Dedifferentiated amniotic fluid mesenchymal stem cell (primary cell): ENCODE results near the gene PHLDB2.

ENCODE experiments used
- DNase-seq: peaks from one replicate; pipeline ENCODE4 v3.0.0-alpha.2; 2016; ENCODE audit errors: extremely low spot score

PHLDB2 gene

GRCh38 chr3:111882799-111883198 is 23.7 kb downstream of the PHLDB2 start:
- no peak for DNase-seq

DNA sequence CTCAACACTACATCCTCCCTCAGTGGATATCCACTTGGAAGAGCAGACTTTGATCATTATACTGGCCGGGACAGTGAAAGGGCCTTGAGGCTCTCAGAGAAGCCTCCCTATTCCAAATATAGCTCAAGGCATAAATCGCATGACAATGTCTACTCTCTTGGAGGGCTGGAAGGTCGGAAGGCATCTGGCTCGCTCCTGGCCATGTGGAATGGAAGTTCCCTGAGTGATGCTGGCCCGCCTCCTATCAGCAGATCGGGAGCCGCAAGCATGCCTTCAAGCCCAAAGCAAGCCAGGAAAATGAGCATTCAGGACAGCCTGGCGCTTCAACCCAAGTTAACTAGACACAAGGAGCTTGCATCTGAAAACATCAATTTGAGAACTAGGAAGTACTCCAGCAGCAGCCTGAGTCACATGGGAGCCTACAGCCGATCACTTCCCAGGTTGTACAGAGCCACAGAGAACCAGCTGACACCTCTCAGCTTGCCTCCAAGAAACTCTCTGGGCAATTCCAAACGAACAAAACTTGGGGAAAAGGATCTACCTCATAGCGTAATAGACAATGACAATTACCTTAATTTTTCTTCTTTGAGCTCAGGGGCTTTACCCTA is 25.4 kb downstream of the PHLDB2 start:
- no peak for DNase-seq

- DNase-seq: no peak
These were observed 26.5 kb downstream of the PHLDB2 start for GRCh38 chr3:111885578-111885977.

DNA sequence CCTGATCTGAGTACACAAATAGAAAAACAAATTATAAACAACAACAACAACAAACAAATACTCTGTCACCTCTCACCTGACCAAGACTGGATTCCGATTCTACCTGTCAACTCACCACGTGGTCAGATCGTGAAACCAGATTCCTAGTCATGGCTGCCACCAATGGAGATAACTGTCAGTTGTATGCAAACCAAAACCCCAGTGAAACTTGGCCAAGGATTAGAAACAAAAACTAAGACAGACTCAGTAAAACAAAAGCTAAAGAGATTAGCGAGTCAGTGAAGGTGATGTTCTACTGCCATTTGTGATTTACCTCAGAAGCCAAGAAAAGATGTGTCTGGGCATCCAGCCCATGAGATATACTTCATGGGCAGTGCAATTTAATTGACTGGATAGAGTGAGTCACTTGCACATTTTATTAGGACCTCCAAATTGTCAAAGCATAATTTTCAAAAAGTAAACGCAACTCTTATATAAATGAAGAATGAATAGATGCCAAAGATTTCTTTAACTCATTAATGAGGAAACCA is 31.1 kb downstream of the PHLDB2 start:
- no peak for DNase-seq

GRCh38 chr3:111892070-111892469 is 33.0 kb downstream of the PHLDB2 start:
- no peak for DNase-seq

DNA sequence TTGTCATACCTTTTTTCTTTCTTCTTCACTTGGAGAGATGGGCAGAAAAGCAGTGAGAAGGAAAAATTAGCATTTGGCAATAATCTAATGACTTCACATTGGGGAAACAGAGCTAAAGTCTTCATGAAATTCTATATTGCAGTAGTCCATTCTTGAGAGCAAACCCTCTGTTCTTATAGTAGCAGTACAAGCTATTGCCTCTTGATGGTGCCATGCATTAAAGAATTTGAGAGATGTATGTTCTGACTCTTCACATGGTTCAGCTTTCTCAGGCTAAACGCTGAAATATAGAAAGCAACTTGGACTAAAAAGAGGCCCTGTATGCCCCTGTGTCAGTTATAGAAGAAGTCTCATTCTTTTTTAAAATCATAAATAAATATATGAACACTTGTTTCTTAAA is 36.0 kb downstream of the PHLDB2 start:
- DNase-seq: no peak

- DNase-seq: no peak
These were observed 40.9 kb downstream of the PHLDB2 start for GRCh38 chr3:111899966-111900365.

- DNase-seq: no peak
These were observed 42.6 kb downstream of the PHLDB2 start for GRCh38 chr3:111901637-111902036.

GRCh38 chr3:111902534-111902933 is 43.5 kb downstream of the PHLDB2 start:
- DNase-seq: no peak

GRCh38 chr3:111903067-111903511 is 44.0 kb downstream of the PHLDB2 start:
- peak; percentile 25 for DNase-seq

GRCh38 chr3:111904376-111905241 is 45.5 kb downstream of the PHLDB2 start:
- DNase-seq: peak; percentile 89

- DNase-seq: no peak
These were observed 47.6 kb downstream of the PHLDB2 start for GRCh38 chr3:111906656-111907055.

DNA sequence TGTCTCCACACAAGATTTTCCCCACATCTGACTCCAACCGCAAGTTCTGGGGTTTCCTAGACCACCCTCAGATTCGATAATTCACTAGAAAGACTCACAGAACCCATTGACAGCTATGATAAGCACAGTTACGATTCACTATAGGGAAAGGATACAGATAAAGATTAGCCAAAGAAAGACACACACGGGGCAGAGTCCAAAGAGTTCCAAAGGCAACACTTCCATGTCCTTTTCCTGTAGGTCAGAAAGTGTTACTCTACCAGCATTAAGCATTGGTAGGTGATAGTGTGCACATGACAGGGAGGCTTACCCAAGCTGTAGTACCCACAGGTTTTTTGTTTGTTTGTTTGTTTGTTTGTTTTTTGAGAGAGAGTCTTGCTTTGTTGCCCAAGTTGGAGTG is 48.1 kb downstream of the PHLDB2 start:
- no peak for DNase-seq

GRCh38 chr3:111910806-111911205 is 51.7 kb downstream of the PHLDB2 start:
- peak; percentile 45 for DNase-seq

- no peak for DNase-seq
These were observed 52.4 kb downstream of the PHLDB2 start for GRCh38 chr3:111911446-111911845.

GRCh38 chr3:111913163-111913763 is 54.2 kb downstream of the PHLDB2 start:
- DNase-seq: no peak

DNA sequence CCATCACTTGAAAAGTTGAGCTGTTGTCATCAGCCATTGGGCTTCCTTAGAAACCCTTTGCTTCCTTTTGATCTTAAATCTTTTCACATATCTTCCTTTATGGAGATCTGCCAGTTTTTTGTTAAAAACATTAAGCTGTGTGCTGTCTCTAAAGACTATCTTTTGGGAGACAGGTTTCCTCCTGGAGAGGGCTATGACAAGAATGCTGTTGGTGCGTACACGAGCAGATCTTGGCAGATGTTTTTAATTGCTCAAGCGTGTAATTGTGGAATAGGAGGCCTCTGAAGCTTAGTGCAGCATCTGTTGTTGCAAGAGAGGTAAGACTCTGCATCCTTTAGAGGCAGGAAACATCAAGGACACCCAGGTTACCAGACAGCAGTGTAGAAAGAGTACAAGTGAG is 56.8 kb downstream of the PHLDB2 start:
- no peak for DNase-seq

DNA sequence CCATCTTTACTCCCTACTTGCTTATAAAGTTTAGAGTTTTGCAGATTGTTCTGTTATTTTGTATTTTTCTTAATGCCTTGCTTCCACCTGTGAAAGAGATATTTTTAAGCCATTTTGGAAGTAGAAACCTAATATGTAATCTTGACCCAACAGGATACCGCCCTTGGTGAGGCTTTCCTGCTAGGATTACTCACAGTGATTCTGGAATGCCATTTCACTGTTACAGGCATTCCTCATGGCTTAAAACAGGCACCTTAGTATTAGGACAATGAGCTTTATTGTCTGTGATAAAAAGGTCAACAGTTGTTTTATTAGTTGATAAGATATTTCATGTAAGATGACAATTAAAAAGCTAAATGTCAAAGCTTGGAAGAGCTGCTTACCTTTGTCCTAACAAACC is 58.2 kb downstream of the PHLDB2 start:
- DNase-seq: no peak

DNA sequence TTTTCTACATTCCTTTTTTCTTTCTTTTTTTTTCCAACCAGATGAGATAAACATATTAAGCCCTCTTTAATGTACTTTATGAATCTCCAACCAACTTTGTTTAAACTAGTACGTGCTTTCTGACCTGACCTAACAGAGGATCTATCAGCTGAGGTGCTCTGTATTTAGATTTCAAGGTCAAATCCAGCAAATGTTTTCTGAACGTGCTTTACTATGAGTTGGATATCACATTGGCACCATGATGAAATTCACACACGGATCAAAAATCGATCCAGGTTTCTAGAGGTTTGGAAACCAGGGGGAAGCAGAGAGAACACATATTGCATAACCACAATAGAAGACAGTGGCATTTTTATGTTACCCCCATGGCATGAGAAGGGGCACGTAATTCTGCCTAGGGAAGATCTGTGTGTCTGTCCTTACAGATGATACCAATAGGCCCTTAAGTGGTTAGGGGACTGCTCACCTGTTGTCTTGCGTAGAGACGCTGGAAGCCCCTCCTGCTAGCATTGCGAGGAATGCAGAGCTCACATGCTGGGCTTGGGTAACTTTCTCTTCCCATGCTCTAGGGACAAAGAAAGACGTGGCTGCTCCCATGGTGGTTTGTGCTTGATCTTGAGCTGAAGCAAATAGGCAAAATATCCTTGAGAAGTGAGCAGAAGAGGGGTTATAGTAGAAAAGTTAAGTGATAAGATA is 60.5 kb downstream of the PHLDB2 start:
- no peak for DNase-seq

- DNase-seq: no peak
These were observed 62.1 kb downstream of the PHLDB2 start for GRCh38 chr3:111921181-111921580.

GRCh38 chr3:111923095-111923771 is 64.2 kb downstream of the PHLDB2 start:
- DNase-seq: no peak
